HG02610 (cell line): ENCODE data around the gene VMP1.
"Not testable (repeated sequence)": the region's sequence is repeated elsewhere in the genome, so short reads cannot be mapped to it uniquely, and the experiment has no call there.

ENCODE experiments used
- ATAC-seq: cut with Tn5 transposase; IDR thresholded peaks from one replicate; pipeline ENCODE4 v1.9.1; 2021; ENCODE audit warnings: mild to moderate bottlenecking, moderate library complexity; ENCODE audit not compliant: unreplicated experiment

VMP1 gene

DNA sequence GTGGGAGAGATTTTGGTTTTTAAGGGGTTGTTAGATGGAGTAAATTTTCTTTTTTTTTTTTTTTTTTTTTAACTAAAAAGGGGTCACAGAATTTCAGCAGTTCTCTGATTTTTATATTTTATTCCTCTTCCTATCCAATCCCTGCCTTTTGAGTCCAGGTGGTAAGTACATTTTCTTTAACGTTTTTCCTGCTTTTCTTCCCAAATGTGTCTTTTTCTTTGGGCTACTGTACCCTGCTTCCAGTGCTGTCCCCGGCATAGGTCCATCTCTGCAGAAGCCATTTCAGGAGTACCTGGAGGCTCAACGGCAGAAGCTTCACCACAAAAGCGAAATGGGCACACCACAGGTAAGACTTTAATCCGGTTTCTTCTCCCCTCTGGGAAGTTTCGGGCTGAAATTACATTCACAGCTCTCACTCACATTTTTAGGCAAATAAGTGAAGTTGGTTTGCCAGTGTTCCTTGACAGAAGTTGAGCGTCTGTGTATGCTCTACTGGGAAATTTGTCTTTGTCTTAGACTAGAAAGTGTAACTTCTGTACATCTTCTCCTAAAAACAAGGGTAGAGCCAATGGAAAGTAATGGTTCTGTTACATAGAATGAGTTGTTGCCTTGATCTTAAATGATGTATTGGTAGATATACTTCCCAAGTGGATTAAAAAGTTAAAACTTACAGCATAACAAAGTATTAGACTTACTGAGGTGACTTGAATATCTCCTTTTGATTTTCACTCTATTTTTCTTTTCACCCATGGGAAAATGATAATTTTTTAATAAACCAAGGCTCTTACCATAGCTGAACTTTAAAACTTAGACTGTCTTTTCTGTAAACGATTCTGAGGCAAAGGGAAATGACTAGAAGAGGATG, 130.8 kb downstream of the VMP1 start:
- no peak for ATAC-seq

- no peak for ATAC-seq
Measured at GRCh38 chr17:59839651-59840328, 132.3 kb downstream of the VMP1 start.

- no peak for ATAC-seq
Measured at GRCh38 chr17:59840329-59841090, 133.1 kb downstream of the VMP1 start.

DNA sequence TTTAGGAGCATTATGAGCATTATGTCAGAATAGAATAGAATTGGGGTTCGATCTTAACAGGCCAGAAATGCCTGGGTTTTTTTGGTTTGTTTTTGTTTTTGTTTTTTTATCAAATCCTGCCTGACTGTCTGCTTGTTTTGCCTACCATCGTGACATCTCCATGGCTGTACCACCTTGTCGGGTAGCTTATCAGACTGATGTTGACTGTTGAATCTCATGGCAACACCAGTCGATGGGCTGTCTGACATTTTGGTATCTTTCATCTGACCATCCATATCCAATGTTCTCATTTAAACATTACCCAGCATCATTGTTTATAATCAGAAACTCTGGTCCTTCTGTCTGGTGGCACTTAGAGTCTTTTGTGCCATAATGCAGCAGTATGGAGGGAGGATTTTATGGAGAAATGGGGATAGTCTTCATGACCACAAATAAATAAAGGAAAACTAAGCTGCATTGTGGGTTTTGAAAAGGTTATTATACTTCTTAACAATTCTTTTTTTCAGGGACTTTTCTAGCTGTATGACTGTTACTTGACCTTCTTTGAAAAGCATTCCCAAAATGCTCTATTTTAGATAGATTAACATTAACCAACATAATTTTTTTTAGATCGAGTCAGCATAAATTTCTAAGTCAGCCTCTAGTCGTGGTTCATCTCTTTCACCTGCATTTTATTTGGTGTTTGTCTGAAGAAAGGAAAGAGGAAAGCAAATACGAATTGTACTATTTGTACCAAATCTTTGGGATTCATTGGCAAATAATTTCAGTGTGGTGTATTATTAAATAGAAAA, 133.8 kb downstream of the VMP1 start:
- not testable (repeated sequence) for ATAC-seq

DNA sequence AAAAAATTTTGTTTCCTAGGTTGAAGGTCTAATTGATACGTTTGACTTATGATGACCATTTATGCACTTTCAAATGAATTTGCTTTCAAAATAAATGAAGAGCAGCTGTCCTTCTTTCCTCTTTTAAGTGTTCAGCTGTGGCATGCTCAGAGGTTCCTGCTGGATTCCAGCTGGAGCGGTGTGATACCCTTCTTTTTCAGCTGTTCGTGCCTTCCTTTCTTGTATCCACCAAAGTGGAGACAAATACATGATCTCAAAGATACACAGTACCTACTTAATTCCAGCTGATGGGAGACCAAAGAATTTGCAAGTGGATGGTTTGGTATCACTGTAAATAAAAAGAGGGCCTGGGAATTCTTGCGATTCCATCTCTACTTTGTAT, 134.4 kb downstream of the VMP1 start:
- not testable (repeated sequence) for ATAC-seq

GRCh38 chr17:59842901-59843652, 135.6 kb downstream of the VMP1 start:
- peak; percentile 40 for ATAC-seq

DNA sequence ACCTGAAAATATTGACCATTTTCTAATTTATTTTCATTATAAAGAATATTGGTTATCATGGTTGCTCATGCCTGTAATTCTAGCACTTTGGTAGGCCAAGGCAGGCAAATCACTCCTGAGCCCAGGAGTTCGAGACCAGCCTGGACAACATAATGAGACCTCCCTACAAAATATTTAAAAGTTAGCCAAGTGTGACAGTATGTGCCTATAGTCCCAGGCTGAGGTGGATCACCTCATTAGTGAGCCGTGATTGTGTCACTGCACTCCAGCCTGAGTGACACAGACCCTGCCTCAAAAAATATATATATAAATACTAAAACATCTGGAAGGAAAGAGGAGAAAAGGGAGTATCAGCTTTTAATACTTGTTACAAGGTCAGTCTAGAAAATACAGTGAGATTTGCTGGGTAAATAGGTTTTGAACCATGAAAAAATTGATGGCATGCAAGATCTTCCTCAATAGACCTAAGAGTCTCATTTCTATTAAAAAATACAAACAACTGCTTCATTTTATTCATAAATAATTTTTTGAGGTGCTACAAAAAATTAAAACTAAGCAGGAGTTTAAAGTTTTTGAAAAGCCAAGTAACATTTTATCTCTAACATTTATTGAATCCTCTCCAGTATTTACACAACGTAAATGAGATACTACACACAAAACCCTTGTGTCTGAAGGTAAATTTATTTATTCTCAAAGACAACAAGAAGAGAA, 137.6 kb downstream of the VMP1 start:
- no peak for ATAC-seq

GRCh38 chr17:59845595-59846393, 138.3 kb downstream of the VMP1 start:
- ATAC-seq, result no peak

GRCh38 chr17:59846394-59847165, 139.1 kb downstream of the VMP1 start:
- ATAC-seq, result peak; percentile 58

- ATAC-seq, result no peak
Measured at GRCh38 chr17:59848385-59848668, 140.9 kb downstream of the VMP1 start.

- peak; percentile 78 for ATAC-seq
Measured at GRCh38 chr17:59848778-59849177, 141.3 kb downstream of the VMP1 start.

DNA sequence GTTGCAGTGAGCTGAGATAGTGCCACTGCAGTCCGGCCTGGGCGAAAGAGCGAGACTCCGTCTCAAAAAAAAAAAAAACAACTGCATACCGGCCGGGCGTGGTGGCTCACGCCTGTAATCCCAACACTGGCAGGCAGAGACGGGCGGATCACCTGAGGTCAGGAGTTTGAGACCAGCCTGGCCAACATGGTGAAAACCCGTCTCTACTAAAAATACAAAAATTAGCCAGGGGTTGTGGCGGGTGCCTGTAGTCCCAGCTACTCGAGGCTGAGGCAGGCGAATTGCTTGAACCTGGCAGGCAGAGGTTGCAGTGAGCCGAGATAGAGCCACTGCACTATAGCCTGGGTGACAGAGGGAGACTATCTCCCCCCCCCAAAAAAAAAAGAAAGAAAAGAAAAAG, 142.9 kb downstream of the VMP1 start:
- not testable (repeated sequence) for ATAC-seq

DNA sequence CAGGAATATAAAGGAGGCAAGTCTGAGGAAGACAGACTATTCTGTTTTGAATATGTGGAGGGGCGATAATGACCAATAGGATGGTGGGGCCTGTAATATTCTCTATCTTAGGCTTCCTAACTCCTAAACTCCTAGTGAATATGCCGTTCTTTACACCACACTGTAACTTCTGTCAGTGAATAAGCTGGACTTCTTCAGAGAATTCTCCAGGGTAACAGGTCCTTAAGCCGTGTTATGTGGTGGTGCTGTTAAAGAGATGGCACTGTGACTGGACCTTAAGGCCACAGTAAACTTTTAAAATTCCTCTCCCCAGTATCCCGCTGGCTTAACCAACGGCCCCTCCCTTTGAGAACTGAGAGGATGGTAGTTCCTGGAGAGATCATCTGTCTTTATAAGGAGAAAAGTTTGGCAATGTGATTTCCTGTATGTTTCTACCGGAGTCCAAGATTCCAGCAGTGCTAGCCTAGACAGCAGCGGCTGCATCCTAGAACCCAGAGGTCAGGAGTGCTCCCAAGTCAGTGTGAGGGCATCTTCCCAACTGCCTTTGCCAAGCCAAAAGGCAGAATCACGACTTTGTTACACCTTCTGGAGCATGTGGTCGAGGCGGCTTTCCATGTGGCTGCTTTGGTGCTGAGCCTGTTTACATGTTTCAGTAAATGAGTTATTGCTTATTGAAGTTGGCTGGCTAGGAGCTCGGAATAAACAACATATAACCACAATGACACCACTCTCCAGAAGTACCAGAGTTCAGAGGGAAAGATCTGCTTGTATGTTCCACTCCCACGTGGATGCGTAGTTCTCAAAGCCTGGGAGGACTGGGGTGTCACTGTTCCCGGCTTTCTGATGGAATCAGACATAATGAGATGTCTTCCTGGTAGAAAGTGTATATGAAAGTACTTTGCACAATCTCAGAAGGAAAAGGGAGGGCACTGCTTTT, 144.3 kb downstream of the VMP1 start:
- ATAC-seq, result no peak

DNA sequence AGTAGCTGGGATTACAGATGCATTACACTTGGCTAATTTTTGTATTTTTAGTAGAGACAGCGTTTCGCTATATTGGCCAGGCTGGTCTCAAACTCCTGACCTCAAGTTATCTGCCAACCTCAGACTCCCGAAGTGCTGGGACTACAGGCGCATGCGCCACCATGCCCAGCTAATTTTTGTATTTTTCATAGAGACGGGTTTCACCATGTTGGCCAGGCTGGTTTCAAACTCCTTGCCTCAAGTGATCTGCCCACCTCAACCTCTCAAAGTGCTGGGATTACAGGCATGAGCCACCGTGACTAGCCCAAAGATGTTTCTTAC, 145.4 kb downstream of the VMP1 start:
- not testable (repeated sequence) for ATAC-seq

GRCh38 chr17:59853168-59853918, 145.9 kb downstream of the VMP1 start:
- ATAC-seq, result no peak
